GM20000 (cell line): ENCODE measurements around the gene ATP6V1C2.
"Not testable (repeated sequence)": the region's sequence is repeated elsewhere in the genome, so short reads cannot be mapped to it uniquely, and the experiment has no call there.

Experiments
- DNase-seq: peaks from one replicate; pipeline ENCODE4 v3.0.0; 2012; ENCODE audit warnings: low spot score
- CTCF ChIP-seq: IDR thresholded peaks from 2 replicates; pipeline ENCODE4 v1.5.1; 2012; ENCODE audit warnings: mild to moderate bottlenecking, control low read depth; ENCODE audit errors: extremely low read depth, missing control alignments

The ATP6V1C2 gene

GRCh38 chr2:10793816-10794215 is 72.4 kb downstream of the ATP6V1C2 start:
- TF ChIP-seq CTCF, result no peak
- DNase-seq, result no peak

- no peak for DNase-seq
- TF ChIP-seq CTCF, result no peak
Observed at GRCh38 chr2:10794876-10795275, 73.4 kb downstream of the ATP6V1C2 start.

- DNase-seq, result no peak
- no peak for TF ChIP-seq CTCF
Observed at GRCh38 chr2:10795508-10796046, 74.1 kb downstream of the ATP6V1C2 start.

GRCh38 chr2:10796703-10797102 is 75.3 kb downstream of the ATP6V1C2 start:
- DNase-seq, result no peak
- no peak for TF ChIP-seq CTCF

GRCh38 chr2:10798783-10799182 is 77.4 kb downstream of the ATP6V1C2 start:
- no peak for TF ChIP-seq CTCF
- DNase-seq, result no peak

GRCh38 chr2:10800163-10800562 is 78.7 kb downstream of the ATP6V1C2 start:
- no peak for TF ChIP-seq CTCF
- no peak for DNase-seq

- no peak for DNase-seq
- no peak for TF ChIP-seq CTCF
Observed at GRCh38 chr2:10802657-10803056, 81.2 kb downstream of the ATP6V1C2 start.

- DNase-seq, result not testable (repeated sequence)
Observed at GRCh38 chr2:10805990-10806389, 84.6 kb downstream of the ATP6V1C2 start.
